ENCODE data around the gene ATF4. TPM values are rescaled to one million over a fixed set of nuclear protein-coding genes. Genes with fewer than 3 reads are reported as not detected.

ATF4 gene
- polyA plus RNA-seq, 1 donor, result 296 TPM

DNA sequence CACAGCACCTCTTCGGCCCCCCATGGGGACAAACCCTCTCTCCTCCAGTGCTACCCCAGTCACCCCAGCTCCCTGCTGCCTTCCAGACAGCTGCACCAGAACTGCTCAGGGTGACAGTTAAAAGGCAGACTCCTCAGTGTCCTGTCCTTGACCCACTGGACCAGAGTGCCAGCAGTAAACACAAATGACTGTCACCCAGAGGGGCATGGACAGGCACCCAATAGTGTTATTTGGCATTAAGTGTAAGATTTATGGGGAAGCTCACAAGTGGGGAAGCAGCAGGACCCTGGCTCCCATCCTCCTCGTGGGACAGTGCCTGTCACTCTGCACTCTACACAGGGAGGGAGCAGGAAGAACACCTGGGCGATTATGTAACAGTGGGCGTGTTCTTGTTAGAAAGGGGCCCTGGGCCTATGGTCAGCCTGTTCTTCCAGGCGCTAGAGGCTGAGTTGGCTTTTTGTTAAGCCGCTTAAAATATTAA lies 7.2 kb downstream of the ATF4 start:
- H3K9me3 ChIP-seq (ENCODE audit: control insufficient read depth, low read depth, low read length), result no peaks in the 10 kb centered on the region
- peak; percentile 72 to 83 for DNase-seq
- peak overlapping the region; percentile 37 for H3K27ac ChIP-seq (ENCODE audit: low read length)
- WGBS (ENCODE audit: insufficient coverage, low lambda C conversion rate), result no CpG with 5 or more reads among the region's 6 CpGs
- no peak overlapping the region for H3K4me3 ChIP-seq (ENCODE audit: low read length)
- peaks cover 57% of the 10 kb centered on the region for H3K36me3 ChIP-seq (ENCODE audit: control insufficient read depth, insufficient read depth, low read length)
- no peaks in the 10 kb centered on the region for H3K27me3 ChIP-seq (ENCODE audit: control insufficient read depth, insufficient read depth, low read length)
- peaks cover 51% of the 10 kb centered on the region for H3K4me1 ChIP-seq (ENCODE audit: control insufficient read depth, insufficient read depth, low read length)

DNA sequence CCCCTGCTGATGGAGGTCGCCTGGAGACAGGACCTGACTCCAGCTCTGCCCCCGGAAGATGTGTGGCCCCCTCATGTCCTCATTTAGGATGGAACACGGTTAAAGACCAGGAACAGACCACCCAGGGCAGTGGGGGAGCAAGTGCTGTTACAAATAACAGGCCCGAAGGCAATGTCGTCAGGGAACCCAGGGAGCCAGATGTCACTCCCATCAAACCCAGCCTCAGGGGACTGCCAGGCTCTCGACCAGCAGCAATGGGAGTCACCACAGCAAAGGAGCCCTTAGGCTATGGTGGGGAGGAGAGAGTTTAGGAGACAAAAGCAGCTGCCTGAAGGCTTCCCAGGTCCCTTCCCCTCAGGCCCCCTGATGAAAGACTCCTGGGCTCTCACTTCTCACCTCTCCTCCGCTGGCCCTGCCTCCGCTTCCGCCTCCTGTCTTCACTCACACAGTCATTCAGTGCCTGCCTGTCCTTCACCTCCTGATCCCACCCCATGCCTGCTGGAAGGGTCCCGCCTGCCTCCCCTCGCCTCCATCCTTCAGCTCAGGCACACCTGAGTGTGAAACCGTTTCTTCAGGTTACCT lies 7.8 kb downstream of the ATF4 start:
- Histone ChIP-seq H3K27ac (ENCODE audit: low read length) (peak overlapping the region; percentile 37), H3K4me1 (ENCODE audit: control insufficient read depth, insufficient read depth, low read length) (peaks cover 44% of the 10 kb centered on the region), H3K4me3 (ENCODE audit: low read length) (no peak overlapping the region), H3K27me3 (ENCODE audit: control insufficient read depth, insufficient read depth, low read length) (no peaks in the 10 kb centered on the region), H3K36me3 (ENCODE audit: control insufficient read depth, insufficient read depth, low read length) (peaks cover 51% of the 10 kb centered on the region), H3K9me3 (ENCODE audit: control insufficient read depth, low read depth, low read length) (no peaks in the 10 kb centered on the region)
- 100% methylated on average over 1 of the region's 12 CpGs for WGBS (ENCODE audit: insufficient coverage, low lambda C conversion rate)
- DNase-seq, result no peak

DNA sequence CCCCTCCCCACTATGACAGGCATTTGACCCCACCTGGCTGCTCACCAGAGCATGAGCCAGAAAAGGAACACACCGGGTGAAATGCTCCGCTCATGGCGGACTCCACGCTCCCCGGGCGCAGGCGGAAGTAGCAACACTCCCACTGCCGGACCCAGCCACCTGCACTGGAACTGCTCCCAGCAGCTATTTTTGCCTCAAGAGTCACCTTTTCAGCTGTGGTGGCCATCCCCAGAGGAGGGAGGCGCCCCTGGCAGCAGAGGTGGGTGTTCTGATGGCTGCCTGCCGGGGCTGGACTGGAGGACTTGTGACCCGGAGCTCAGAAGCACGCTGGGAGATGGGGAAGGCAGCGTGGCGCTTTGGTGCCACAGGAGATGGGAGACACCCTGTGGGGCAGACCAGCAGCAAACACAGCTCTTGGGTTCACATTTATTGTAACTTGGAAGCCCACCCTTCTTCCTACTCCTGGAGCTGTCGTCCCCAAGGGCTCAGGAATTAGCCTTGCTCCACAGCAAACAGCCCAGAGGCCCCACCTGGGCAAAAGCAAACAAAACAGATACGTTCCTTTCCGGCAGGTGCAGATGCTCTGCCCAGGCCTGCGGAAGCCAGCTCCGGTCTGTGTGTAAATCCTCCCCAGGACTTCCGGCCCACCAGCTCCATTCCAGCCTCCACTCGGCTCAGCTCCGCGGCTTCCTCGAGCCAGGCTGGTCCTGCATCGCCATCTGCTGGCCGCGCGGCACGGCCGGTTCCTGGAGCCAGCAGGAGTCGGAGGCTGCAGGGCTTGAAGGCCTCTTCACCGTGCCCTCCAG lies 8.5 kb downstream of the ATF4 start:
- Histone ChIP-seq H3K9me3 (ENCODE audit: control insufficient read depth, low read depth, low read length) (no peaks in the 10 kb centered on the region), H3K4me3 (ENCODE audit: low read length) (peak overlapping the region; percentile 5), H3K4me1 (ENCODE audit: control insufficient read depth, insufficient read depth, low read length) (peaks cover 43% of the 10 kb centered on the region), H3K36me3 (ENCODE audit: control insufficient read depth, insufficient read depth, low read length) (peaks cover 46% of the 10 kb centered on the region), H3K27me3 (ENCODE audit: control insufficient read depth, insufficient read depth, low read length) (no peaks in the 10 kb centered on the region), H3K27ac (ENCODE audit: low read length) (peak overlapping the region; percentile 37)
- DNase-seq, result peak; percentile 92
- WGBS (ENCODE audit: insufficient coverage, low lambda C conversion rate), result no CpG with 5 or more reads among the region's 32 CpGs

DNA sequence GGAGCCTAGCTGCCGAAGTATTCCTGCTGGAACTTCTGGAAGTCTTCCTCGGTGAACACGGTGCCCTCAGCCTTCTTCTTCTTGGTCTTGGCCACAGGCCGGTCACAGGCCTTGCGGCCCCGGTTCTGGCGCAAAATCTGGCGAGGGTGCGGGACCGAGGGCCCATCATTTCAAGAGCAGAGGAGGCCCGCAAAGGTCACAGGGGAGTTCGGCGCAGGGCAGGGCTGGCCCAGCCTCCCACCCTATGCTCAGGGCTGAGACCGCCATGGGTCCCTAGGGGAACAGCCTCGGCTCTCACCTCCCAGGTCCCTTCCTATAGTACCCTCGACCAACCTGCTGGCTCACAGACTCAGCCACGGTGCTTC lies 9.1 kb downstream of the ATF4 start:
- no CpG with 5 or more reads among the region's 17 CpGs for WGBS (ENCODE audit: insufficient coverage, low lambda C conversion rate)
- no peaks in the 10 kb centered on the region for H3K27me3 ChIP-seq (ENCODE audit: control insufficient read depth, insufficient read depth, low read length)
- peaks cover 44% of the 10 kb centered on the region for H3K4me1 ChIP-seq (ENCODE audit: control insufficient read depth, insufficient read depth, low read length)
- DNase-seq, result no peak
- H3K4me3 ChIP-seq (ENCODE audit: low read length), result no peak overlapping the region
- H3K36me3 ChIP-seq (ENCODE audit: control insufficient read depth, insufficient read depth, low read length), result peaks cover 40% of the 10 kb centered on the region
- no peak overlapping the region for H3K27ac ChIP-seq (ENCODE audit: low read length)
- H3K9me3 ChIP-seq (ENCODE audit: control insufficient read depth, low read depth, low read length), result no peaks in the 10 kb centered on the region

DNA sequence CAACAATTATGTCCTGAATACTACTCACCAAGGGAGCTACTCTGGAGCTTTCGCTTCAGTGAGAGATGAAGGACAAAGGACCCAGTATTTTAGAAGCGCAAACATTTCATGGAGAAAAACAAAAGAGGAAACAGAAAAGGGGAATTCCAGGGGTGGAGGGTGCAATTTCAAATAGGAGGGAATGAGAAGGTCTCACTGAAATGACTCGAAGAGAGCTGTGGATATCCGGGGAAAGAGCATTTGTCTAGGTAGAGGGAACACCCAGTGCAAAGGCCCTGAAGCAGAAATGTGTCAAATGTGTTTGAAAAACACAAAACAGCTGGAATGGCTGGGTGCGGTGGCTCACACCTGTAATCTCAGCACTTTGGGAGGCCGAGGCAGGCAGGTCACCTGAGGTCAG lies 9.8 kb downstream of the ATF4 start:
- H3K4me1 ChIP-seq (ENCODE audit: control insufficient read depth, insufficient read depth, low read length), result peaks cover 48% of the 10 kb centered on the region
- H3K36me3 ChIP-seq (ENCODE audit: control insufficient read depth, insufficient read depth, low read length), result peaks cover 34% of the 10 kb centered on the region
- 100% methylated on average over 2 of the region's 6 CpGs for WGBS (ENCODE audit: insufficient coverage, low lambda C conversion rate)
- H3K4me3 ChIP-seq (ENCODE audit: low read length), result no peak overlapping the region
- no peaks in the 10 kb centered on the region for H3K27me3 ChIP-seq (ENCODE audit: control insufficient read depth, insufficient read depth, low read length)
- H3K27ac ChIP-seq (ENCODE audit: low read length), result no peak overlapping the region
- no peak for DNase-seq
- no peaks in the 10 kb centered on the region for H3K9me3 ChIP-seq (ENCODE audit: control insufficient read depth, low read depth, low read length)

DNA sequence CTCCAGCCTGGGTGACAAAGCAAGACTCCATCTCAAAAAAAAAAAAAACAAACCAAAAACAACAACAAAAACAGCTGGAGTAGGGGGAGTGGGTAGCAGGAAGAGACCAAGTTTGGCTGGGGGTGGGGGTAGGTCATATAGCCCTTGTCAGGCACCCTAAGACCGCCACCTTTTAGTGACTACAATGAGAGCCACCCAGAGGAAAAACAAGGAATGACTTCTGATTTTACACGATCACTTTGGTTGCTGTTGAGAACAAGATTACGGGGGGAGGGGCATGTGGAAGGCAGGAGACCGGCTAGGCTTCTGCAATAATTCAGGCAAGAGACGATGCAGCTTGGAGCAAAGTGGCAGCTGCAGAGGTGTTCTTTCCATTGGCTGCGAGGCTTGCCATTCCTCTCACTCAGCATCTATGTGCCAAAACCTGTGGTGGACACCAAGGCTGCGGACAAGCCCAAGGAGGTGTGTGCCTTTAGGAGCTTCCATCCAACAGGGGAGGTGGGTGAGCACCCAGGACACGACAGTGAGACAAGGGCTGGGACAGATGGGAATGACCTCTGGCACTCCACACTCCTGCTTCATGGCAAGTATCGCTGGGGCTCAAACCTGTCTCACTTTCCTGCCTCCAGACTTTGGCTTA lies 10.4 kb downstream of the ATF4 start:
- Histone ChIP-seq H3K27ac (ENCODE audit: low read length) (no peak overlapping the region), H3K27me3 (ENCODE audit: control insufficient read depth, insufficient read depth, low read length) (no peaks in the 10 kb centered on the region), H3K9me3 (ENCODE audit: control insufficient read depth, low read depth, low read length) (no peaks in the 10 kb centered on the region), H3K36me3 (ENCODE audit: control insufficient read depth, insufficient read depth, low read length) (peaks cover 34% of the 10 kb centered on the region), H3K4me1 (ENCODE audit: control insufficient read depth, insufficient read depth, low read length) (peaks cover 48% of the 10 kb centered on the region), H3K4me3 (ENCODE audit: low read length) (no peak overlapping the region)
- DNase-seq, result peak in 1 of 2 donors; percentile 55
- no CpG with 5 or more reads among the region's 9 CpGs for WGBS (ENCODE audit: insufficient coverage, low lambda C conversion rate)

DNA sequence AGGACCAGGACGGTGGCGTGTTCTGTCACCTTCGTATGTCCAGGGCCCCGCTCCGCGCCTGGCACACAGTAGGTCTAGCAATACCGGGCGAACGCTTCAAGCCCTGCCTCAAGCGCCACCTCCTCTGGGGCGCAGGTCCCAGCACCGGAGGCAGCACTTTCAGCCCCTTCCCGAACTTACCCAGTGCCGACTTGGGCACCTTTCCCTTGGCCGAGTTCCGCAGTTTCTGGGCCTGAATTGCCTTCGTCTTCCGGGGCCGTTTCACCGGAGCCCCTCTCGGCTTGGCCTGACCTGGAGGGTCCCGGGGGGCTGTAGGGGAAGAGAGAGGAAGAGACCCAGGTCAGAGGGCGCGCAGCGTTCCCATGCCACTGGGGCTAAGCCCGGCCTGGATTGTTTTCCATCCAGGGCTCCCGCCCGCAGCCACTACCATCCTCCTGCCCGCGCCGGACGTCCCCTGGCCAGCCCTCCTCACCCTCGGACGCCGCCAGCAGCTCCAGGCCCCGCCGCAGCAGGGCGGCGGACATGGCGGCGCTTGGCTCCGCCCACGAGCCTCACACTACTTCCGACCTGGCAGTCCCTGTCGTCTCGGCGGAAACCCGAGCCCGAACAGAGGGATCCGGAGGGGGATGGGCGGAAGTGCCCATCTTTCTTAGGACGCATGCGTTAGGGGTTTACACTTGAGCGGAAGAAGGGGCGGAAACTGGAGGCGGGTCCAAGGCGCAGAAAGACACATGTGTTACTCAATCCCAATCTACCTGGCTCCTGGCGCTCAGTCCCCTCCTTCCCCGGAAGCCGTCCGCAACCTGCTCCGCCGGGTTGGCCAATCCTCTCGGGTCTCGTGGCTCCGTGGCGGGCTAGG lies 12.1 kb downstream of the ATF4 start, which contains the start of gene RPS19BP1:
RPS19BP1 (minus strand) TSS at position 534 of the 859 bp plus-strand sequence; CDS start at position 524, 10 bp downstream.
- Histone ChIP-seq H3K9me3 (ENCODE audit: control insufficient read depth, low read depth, low read length) (no peaks in the 10 kb centered on the region), H3K4me1 (ENCODE audit: control insufficient read depth, insufficient read depth, low read length) (peaks cover 42% of the 10 kb centered on the region), H3K27ac (ENCODE audit: low read length) (peak within 1 kb of the TSS; percentile 77), H3K36me3 (ENCODE audit: control insufficient read depth, insufficient read depth, low read length) (peaks cover 31% of the 10 kb centered on the region), H3K4me3 (ENCODE audit: low read length) (peak within 1 kb of the TSS; percentile 95), H3K27me3 (ENCODE audit: control insufficient read depth, insufficient read depth, low read length) (no peaks in the 10 kb centered on the region)
- WGBS (ENCODE audit: insufficient coverage, low lambda C conversion rate), result no CpG with 5 or more reads among the region's 67 CpGs
- DNase-seq, result peak; percentile 100

DNA sequence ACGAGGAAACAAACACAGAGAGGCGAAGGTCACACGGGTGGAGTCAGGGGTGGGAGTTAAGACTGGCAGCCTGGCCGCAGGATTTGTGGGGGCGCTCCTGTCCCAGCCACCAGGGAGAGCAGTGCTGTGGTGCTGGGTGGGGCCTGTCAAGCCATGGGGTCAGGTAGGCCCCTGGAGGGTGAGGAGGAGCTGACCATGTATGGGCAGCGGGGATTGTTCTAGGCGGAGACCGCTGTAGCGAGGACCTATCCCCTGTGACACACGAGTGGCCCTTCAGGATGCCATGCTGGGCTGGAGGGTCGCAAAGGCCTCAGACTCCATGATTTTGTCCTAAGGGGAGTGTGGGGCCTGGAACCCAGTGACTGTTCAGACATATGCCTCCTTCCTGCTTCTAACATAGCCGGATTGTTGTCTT lies 13.7 kb downstream of the ATF4 start:
- no CpG with 5 or more reads among the region's 12 CpGs for WGBS (ENCODE audit: insufficient coverage, low lambda C conversion rate)
- no peaks in the 10 kb centered on the region for H3K27me3 ChIP-seq (ENCODE audit: control insufficient read depth, insufficient read depth, low read length)
- H3K9me3 ChIP-seq (ENCODE audit: control insufficient read depth, low read depth, low read length), result no peaks in the 10 kb centered on the region
- H3K4me1 ChIP-seq (ENCODE audit: control insufficient read depth, insufficient read depth, low read length), result peaks cover 27% of the 10 kb centered on the region
- no peak overlapping the region for H3K27ac ChIP-seq (ENCODE audit: low read length)
- no peak for DNase-seq
- peaks cover 17% of the 10 kb centered on the region for H3K36me3 ChIP-seq (ENCODE audit: control insufficient read depth, insufficient read depth, low read length)
- H3K4me3 ChIP-seq (ENCODE audit: low read length), result no peak overlapping the region

DNA sequence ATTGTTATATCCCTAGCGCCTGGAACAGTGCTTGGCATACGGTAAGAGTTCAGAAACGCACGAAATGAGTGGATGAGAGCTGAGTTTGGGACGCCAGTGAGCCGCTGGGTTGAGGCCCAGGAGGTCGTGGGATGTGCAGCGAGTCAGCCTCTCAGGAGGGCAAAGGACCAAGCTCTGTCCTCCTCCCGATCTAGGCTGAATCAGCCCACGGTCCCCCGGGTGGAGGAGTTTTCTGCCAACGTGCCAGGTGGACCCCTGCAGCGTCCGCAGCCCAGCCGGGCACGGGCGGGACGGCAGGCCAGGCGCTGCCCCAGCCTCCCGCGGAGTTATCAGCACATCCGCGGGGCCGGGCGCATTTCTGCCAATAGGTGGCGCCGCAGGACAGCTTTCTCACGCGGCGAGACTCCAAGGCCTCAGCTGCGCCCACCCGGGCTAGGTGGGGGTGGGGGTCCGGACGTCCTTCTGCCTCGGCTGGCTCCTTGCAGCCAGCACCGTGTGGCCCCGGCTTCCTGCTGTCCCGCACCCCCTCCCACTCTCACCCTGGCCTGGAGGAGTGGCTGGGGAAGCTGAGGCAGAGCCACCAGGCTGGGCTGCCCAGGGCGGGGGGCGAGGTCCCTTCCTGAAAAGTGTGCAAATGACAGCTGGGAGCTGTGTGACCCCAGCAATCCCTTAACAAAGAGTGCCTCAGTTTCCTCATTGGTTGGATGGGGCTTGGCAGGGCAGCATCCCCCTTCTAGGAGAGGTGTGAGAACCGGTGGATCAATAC lies 14.4 kb downstream of the ATF4 start:
- Histone ChIP-seq H3K27me3 (ENCODE audit: control insufficient read depth, insufficient read depth, low read length) (no peaks in the 10 kb centered on the region), H3K4me3 (ENCODE audit: low read length) (no peak overlapping the region), H3K4me1 (ENCODE audit: control insufficient read depth, insufficient read depth, low read length) (peaks cover 21% of the 10 kb centered on the region), H3K27ac (ENCODE audit: low read length) (no peak overlapping the region), H3K36me3 (ENCODE audit: control insufficient read depth, insufficient read depth, low read length) (peaks cover 11% of the 10 kb centered on the region), H3K9me3 (ENCODE audit: control insufficient read depth, low read depth, low read length) (no peaks in the 10 kb centered on the region)
- peak; percentile 65 to 72 for DNase-seq
- no CpG with 5 or more reads among the region's 41 CpGs for WGBS (ENCODE audit: insufficient coverage, low lambda C conversion rate)
